ENCODE data around the gene SDHA. TPM values are rescaled to one million over a fixed set of nuclear protein-coding genes. Genes with fewer than 3 reads are reported as not detected.
"Not testable (repeated sequence)": the region's sequence is repeated elsewhere in the genome, so short reads cannot be mapped to it uniquely, and the experiment has no call there.

Gene SDHA
- polyA plus RNA-seq, 6 donors from 2014 or later, result 145 to 224 (median 180) TPM

GRCh38 chr5:273491-273890, 55.4 kb downstream of the SDHA start:
- peak overlapping the region in 3 of 6 donors; percentile 1 to 90 (median 26) for H3K27ac Mint-ChIP-seq
- not testable (repeated sequence) for ATAC-seq (ENCODE audit: low read depth in 2 of 2); H3K36me3 Mint-ChIP-seq; H3K9me3 Mint-ChIP-seq; DNase-seq; H3K27me3 Mint-ChIP-seq
- H3K4me3 Mint-ChIP-seq, result peak overlapping the region; percentile 57 to 94 (median 82)
- H3K4me1 Mint-ChIP-seq, result peaks cover 30 to 37% (median 37%) of the 10 kb centered on the region in 3 donors

- H3K27me3 Mint-ChIP-seq; H3K27ac Mint-ChIP-seq; H3K9me3 Mint-ChIP-seq; H3K36me3 Mint-ChIP-seq; ATAC-seq (ENCODE audit: low read depth in 2 of 2); DNase-seq: not testable (repeated sequence)
- Mint-ChIP-seq H3K4me3 (peak overlapping the region in 2 of 8 donors; percentile 6 to 91), H3K4me1 (peaks cover 35 to 41% (median 40%) of the 10 kb centered on the region in 3 donors)
These were observed 56.2 kb downstream of the SDHA start for GRCh38 chr5:274346-274745.

- no peak overlapping the region for H3K4me3 Mint-ChIP-seq
- ATAC-seq (ENCODE audit: low read depth in 2 of 2), result no peak
- no peaks in the 10 kb centered on the region for H3K27me3 Mint-ChIP-seq
- H3K4me1 Mint-ChIP-seq, result peaks cover 47 to 63% (median 60%) of the 10 kb centered on the region in 3 donors
- H3K36me3 Mint-ChIP-seq, result peaks cover 0 to 19% of the 10 kb centered on the region in 2 donors
- no peaks in the 10 kb centered on the region for H3K9me3 Mint-ChIP-seq
- H3K27ac Mint-ChIP-seq, result no peak overlapping the region
- no peak for DNase-seq
These were observed 60.5 kb downstream of the SDHA start for GRCh38 chr5:278646-279045.

- not testable (repeated sequence) for H3K27me3 Mint-ChIP-seq; DNase-seq; H3K9me3 Mint-ChIP-seq; H3K4me3 Mint-ChIP-seq; ATAC-seq (ENCODE audit: low read depth in 2 of 2)
- Mint-ChIP-seq H3K4me1 (peaks cover 50 to 64% (median 61%) of the 10 kb centered on the region in 3 donors), H3K27ac (peak overlapping the region in 2 of 6 donors; percentile 62 to 71), H3K36me3 (peaks cover 5 to 24% of the 10 kb centered on the region in 2 donors)
These were observed 61.0 kb downstream of the SDHA start for GRCh38 chr5:279051-279665.

- Mint-ChIP-seq H3K27ac (peak overlapping the region in 1 of 6 donors; percentile 30), H3K36me3 (peaks cover 7 to 36% of the 10 kb centered on the region in 2 donors), H3K4me1 (peaks cover 47 to 71% (median 60%) of the 10 kb centered on the region in 3 donors), H3K27me3 (no peaks in the 10 kb centered on the region), H3K4me3 (no peak overlapping the region), H3K9me3 (peaks cover 0 to 1% (median 0%) of the 10 kb centered on the region in 7 donors)
- ATAC-seq (ENCODE audit: low read depth in 2 of 2), result no peak
- DNase-seq, result no peak
These were observed 68.0 kb downstream of the SDHA start for GRCh38 chr5:285991-286557.

GRCh38 chr5:290200-290599, 72.1 kb downstream of the SDHA start:
- Mint-ChIP-seq H3K4me1 (peaks cover 26 to 46% (median 36%) of the 10 kb centered on the region in 3 donors), H3K4me3 (peak overlapping the region in 1 of 8 donors; percentile 53), H3K36me3 (peaks cover 0 to 24% of the 10 kb centered on the region in 2 donors), H3K27ac (peak overlapping the region in 1 of 6 donors; percentile 90)
- not testable (repeated sequence) for H3K9me3 Mint-ChIP-seq; ATAC-seq (ENCODE audit: low read depth in 2 of 2); DNase-seq; H3K27me3 Mint-ChIP-seq

- ATAC-seq (ENCODE audit: low read depth in 2 of 2); DNase-seq: not testable (repeated sequence)
These were observed 73.2 kb downstream of the SDHA start for GRCh38 chr5:291345-291744.

GRCh38 chr5:294788-295187, 76.7 kb downstream of the SDHA start:
- not testable (repeated sequence) for ATAC-seq (ENCODE audit: low read depth in 2 of 2); H3K27me3 Mint-ChIP-seq; H3K9me3 Mint-ChIP-seq; DNase-seq; H3K4me3 Mint-ChIP-seq
- Mint-ChIP-seq H3K27ac (peak overlapping the region in 1 of 6 donors; percentile 70), H3K4me1 (peaks cover 22 to 37% (median 35%) of the 10 kb centered on the region in 3 donors), H3K36me3 (peaks cover 0 to 15% of the 10 kb centered on the region in 2 donors)

More at GRCh38 chr5:291345-291744, 73.2 kb downstream of the SDHA start:
- H3K27me3 Mint-ChIP-seq, H3K9me3 Mint-ChIP-seq: not testable (repeated sequence)
- Mint-ChIP-seq H3K4me1 (peaks cover 23 to 36% (median 32%) of the 10 kb centered on the region in 3 donors), H3K4me3 (peak overlapping the region in 4 of 8 donors; percentile 26 to 60 (median 40)), H3K36me3 (peaks cover 0 to 23% of the 10 kb centered on the region in 2 donors), H3K27ac (peak overlapping the region in 3 of 6 donors; percentile 48 to 97 (median 50))

- not testable (repeated sequence) for H3K4me3 Mint-ChIP-seq; H3K9me3 Mint-ChIP-seq; ATAC-seq (ENCODE audit: low read depth in 2 of 2); H3K27me3 Mint-ChIP-seq; DNase-seq
- H3K27ac Mint-ChIP-seq, result peak overlapping the region in 1 of 6 donors; percentile 33
- H3K36me3 Mint-ChIP-seq, result peaks cover 0 to 13% of the 10 kb centered on the region in 2 donors
- H3K4me1 Mint-ChIP-seq, result peaks cover 24 to 30% (median 28%) of the 10 kb centered on the region in 3 donors
These were observed 78.1 kb downstream of the SDHA start for GRCh38 chr5:296207-296606.

GRCh38 chr5:296954-297353, 78.8 kb downstream of the SDHA start:
- H3K9me3 Mint-ChIP-seq; H3K27me3 Mint-ChIP-seq; ATAC-seq (ENCODE audit: low read depth in 2 of 2); DNase-seq; H3K36me3 Mint-ChIP-seq: not testable (repeated sequence)
- peaks cover 24 to 28% (median 25%) of the 10 kb centered on the region in 3 donors for H3K4me1 Mint-ChIP-seq
- peak overlapping the region in 1 of 8 donors; percentile 25 for H3K4me3 Mint-ChIP-seq
- peak overlapping the region in 2 of 6 donors; percentile 21 to 77 for H3K27ac Mint-ChIP-seq

- not testable (repeated sequence) for H3K36me3 Mint-ChIP-seq; H3K27me3 Mint-ChIP-seq; ATAC-seq (ENCODE audit: low read depth in 2 of 2); DNase-seq; H3K4me3 Mint-ChIP-seq; H3K9me3 Mint-ChIP-seq
- peak overlapping the region in 1 of 6 donors; percentile 77 for H3K27ac Mint-ChIP-seq
- H3K4me1 Mint-ChIP-seq, result peaks cover 24 to 28% (median 28%) of the 10 kb centered on the region in 3 donors
These were observed 79.3 kb downstream of the SDHA start for GRCh38 chr5:297448-297847.

- H3K4me1 Mint-ChIP-seq, result peaks cover 26 to 32% (median 27%) of the 10 kb centered on the region in 3 donors
- not testable (repeated sequence) for H3K27ac Mint-ChIP-seq, H3K36me3 Mint-ChIP-seq
These were observed 80.0 kb downstream of the SDHA start for GRCh38 chr5:297991-298736.

GRCh38 chr5:298737-299125, 80.6 kb downstream of the SDHA start:
- Mint-ChIP-seq H3K27me3 (no peaks in the 10 kb centered on the region), H3K27ac (no peak overlapping the region), H3K9me3 (no peaks in the 10 kb centered on the region), H3K4me1 (peaks cover 27 to 32% (median 29%) of the 10 kb centered on the region in 3 donors), H3K36me3 (no peaks in the 10 kb centered on the region), H3K4me3 (no peak overlapping the region)
- DNase-seq (no peak), ATAC-seq (ENCODE audit: low read depth in 2 of 2) (no peak)

More at GRCh38 chr5:297991-298736, 80.0 kb downstream of the SDHA start:
- H3K4me3 Mint-ChIP-seq, result peak overlapping the region in 1 of 8 donors; percentile 15
- H3K9me3 Mint-ChIP-seq; ATAC-seq (ENCODE audit: low read depth in 2 of 2); H3K27me3 Mint-ChIP-seq; DNase-seq: not testable (repeated sequence)
